ENCODE measurements around the gene POLR2L.

The POLR2L gene

DNA sequence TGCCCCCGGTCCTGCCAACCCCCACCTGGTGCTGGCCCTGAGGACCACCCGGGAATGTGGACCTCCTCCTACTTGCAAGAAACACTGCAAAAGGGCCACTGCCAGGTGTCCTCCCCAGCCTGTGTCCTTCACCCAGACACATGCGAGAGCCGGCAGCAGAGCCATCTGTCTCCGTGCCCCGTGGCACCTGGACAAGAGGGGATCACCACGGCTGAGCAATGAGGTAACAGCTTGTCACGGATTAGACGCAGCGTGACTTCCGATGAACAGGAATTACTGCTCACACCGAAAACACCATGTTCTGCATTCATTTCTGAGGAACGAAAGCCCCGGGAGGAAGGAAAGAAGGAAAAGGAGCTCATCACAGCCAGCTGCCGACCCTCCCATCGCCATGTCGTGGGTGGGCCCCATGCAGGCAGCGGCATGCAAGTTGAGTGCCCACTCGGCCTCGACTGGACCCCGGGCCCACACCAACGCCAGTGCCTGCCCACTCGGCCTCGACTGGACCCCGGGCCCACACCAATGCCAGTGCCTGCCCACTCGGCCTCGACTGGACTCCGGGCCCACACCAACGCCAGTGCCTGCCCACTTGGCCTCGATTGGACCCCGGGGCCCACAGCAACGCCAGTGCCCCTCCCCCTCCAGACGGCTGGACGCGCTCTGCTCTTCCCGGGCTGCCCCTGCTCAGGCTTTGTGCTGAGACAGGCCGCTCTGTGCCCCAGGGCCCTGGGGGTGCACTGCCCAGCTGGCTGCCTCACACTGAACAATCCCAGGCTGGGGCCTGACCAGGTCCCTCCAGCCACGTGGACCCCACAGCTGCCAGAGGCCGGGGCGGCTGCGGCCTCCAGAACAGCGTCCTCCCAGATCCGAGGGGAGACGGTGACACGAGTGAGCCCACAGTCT is 46.2 kb upstream of the POLR2L start:
- TF ChIP-seq SIN3A (IDR thresholded peaks at IDR 0.05; ENCODE audit: borderline replicate concordance, insufficient read depth, low read length) = no peak
- TF ChIP-seq, protein P1, sequence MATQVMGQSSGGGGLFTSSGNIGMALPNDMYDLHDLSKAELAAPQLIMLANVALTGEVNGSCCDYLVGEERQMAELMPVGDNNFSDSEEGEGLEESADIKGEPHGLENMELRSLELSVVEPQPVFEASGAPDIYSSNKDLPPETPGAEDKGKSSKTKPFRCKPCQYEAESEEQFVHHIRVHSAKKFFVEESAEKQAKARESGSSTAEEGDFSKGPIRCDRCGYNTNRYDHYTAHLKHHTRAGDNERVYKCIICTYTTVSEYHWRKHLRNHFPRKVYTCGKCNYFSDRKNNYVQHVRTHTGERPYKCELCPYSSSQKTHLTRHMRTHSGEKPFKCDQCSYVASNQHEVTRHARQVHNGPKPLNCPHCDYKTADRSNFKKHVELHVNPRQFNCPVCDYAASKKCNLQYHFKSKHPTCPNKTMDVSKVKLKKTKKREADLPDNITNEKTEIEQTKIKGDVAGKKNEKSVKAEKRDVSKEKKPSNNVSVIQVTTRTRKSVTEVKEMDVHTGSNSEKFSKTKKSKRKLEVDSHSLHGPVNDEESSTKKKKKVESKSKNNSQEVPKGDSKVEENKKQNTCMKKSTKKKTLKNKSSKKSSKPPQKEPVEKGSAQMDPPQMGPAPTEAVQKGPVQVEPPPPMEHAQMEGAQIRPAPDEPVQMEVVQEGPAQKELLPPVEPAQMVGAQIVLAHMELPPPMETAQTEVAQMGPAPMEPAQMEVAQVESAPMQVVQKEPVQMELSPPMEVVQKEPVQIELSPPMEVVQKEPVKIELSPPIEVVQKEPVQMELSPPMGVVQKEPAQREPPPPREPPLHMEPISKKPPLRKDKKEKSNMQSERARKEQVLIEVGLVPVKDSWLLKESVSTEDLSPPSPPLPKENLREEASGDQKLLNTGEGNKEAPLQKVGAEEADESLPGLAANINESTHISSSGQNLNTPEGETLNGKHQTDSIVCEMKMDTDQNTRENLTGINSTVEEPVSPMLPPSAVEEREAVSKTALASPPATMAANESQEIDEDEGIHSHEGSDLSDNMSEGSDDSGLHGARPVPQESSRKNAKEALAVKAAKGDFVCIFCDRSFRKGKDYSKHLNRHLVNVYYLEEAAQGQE (IDR thresholded peaks at IDR 0.05; ENCODE audit: insufficient read depth in 1 of 2, low read depth in 2 of 2, low read length in 2 of 2) = no peak
- no peak for TF ChIP-seq POLR2AphosphoS5 (IDR thresholded peaks at IDR 0.05; ENCODE audit: low read depth, low read length)
- no peak for TF ChIP-seq FOXP2 (optimal IDR thresholded peaks at IDR 0.05; ENCODE audit: borderline replicate concordance, extremely low read depth, extremely low read length, insufficient read depth)
- no peak for TF ChIP-seq TAF1 (IDR thresholded peaks at IDR 0.05; ENCODE audit: borderline replicate concordance, insufficient read depth, low read length)

DNA sequence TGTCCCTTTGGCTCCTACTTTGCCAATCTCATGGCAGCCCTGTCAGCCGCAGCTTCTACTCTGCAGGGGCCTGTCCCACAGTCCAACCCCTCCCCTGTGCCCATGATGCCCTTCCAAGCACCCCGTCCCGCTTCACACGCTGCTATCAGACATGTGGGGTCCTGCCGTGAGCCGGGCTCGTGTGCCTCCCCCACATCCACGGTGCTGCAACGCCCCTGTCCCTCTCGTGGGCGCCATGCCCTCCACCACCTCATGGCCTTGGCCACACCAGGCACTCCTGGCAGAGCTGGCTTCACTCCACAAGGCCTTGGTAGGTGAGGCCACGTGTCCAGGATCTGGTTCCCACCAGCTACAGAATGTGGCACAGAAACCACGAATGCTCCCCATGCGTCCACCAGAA is 45.3 kb upstream of the POLR2L start:
- no peak for TF ChIP-seq FOXP2 (optimal IDR thresholded peaks at IDR 0.05; ENCODE audit: borderline replicate concordance, extremely low read depth, extremely low read length, insufficient read depth)
- no peak for TF ChIP-seq SIN3A (IDR thresholded peaks at IDR 0.05; ENCODE audit: borderline replicate concordance, insufficient read depth, low read length)
- TF ChIP-seq TAF1 (IDR thresholded peaks at IDR 0.05; ENCODE audit: borderline replicate concordance, insufficient read depth, low read length) = no peak
- TF ChIP-seq, protein P1 (IDR thresholded peaks at IDR 0.05; ENCODE audit: insufficient read depth in 1 of 2, low read depth in 2 of 2, low read length in 2 of 2) = no peak
- no peak for TF ChIP-seq POLR2AphosphoS5 (IDR thresholded peaks at IDR 0.05; ENCODE audit: low read depth, low read length)

DNA sequence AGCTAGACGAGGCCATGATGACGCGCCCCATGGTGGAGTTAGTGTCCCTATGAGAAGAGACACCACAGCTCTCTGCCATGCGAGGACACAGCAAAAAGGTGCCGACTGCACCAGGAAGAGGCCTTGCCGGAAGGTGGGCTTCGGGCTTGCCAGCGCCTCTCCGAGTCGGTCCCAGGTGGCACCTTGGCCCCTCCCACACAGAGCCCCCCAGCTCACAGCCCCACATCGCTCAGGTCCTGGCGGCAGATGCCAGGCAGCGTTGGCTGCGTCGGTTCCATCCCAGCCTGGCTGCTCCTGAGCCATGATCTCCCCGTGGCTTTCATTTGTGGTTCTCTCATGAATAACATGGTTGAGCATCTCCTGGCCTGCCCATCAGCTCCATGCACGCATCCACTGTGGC is 44.2 kb upstream of the POLR2L start:
- TF ChIP-seq FOXP2 (optimal IDR thresholded peaks at IDR 0.05; ENCODE audit: borderline replicate concordance, extremely low read depth, extremely low read length, insufficient read depth) = no peak
- no peak for TF ChIP-seq POLR2AphosphoS5 (IDR thresholded peaks at IDR 0.05; ENCODE audit: low read depth, low read length)
- TF ChIP-seq TAF1 (IDR thresholded peaks at IDR 0.05; ENCODE audit: borderline replicate concordance, insufficient read depth, low read length) = no peak
- no peak for TF ChIP-seq SIN3A (IDR thresholded peaks at IDR 0.05; ENCODE audit: borderline replicate concordance, insufficient read depth, low read length)

DNA sequence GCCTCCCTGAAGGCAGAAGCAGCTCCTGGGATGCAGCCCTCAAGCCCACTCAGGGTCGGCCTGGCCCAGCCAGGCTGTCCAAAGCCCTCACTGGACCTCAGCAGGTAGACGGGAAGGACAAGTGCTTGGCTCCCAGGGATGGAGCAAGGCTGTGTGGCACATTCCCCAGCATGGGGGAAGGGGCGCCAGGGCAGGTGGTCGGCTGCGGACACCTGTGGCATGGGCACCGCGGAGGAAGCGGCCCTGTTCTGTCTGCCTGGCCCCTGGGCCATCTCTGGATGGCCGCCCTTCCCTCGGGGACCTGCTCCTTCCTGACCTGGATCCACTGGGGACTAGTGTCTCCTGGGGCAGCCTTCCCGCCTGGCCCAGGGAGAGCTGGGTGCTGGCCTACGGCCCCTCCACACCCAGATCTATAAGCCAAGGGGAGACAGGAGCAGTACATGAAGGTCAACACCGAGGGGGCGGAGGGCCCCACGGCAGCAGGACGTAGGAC is 42.3 kb upstream of the POLR2L start:
- TF ChIP-seq POLR2AphosphoS5 (IDR thresholded peaks at IDR 0.05; ENCODE audit: low read depth, low read length) = no peak
- TF ChIP-seq SIN3A (IDR thresholded peaks at IDR 0.05; ENCODE audit: borderline replicate concordance, insufficient read depth, low read length) = no peak

DNA sequence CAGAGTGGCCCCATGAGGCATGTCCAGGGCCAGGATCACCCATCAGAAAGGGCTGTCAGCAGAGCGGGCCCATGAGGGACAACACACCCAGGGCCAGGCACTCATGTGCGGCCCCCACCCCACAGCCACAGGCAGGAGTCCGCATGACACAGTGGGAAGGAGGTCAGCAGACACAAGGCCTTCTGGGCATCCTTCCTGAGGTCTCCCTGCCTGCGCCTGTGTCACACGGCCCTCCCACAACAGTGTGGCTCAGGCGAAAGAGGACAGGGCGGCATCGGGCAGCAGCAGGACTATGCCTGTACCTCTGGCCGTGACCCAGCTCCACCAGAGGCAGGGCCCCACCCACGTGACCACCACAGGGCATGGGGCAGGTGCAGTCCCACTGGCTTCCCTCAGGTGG is 41.2 kb upstream of the POLR2L start:
- TF ChIP-seq, protein P1 (IDR thresholded peaks at IDR 0.05; ENCODE audit: insufficient read depth in 1 of 2, low read depth in 2 of 2, low read length in 2 of 2) = no peak

DNA sequence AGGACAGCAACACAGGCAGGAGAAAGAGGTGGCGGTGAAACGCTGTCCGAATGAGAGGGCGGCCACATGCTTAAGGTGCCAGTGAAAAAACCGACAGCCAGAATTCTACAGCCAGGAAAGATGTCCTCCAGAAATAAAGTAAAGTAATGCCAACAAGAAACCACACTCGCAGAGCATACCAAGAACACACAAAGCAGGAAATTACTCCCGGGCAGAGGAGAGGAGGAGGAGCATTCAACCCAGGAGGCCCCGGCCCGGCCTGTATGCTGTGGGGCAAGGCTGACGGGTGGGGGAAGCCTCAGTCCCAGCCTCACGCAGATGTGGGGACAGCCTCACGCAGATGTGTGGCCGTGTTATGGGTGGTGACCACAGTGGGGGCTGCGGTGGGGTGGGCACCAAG is 40.3 kb upstream of the POLR2L start:
- TF ChIP-seq POLR2AphosphoS5 (IDR thresholded peaks at IDR 0.05; ENCODE audit: low read depth, low read length) (no peak), FOXP2 (optimal IDR thresholded peaks at IDR 0.05; ENCODE audit: borderline replicate concordance, extremely low read depth, extremely low read length, insufficient read depth) (no peak), SIN3A (IDR thresholded peaks at IDR 0.05; ENCODE audit: borderline replicate concordance, insufficient read depth, low read length) (no peak), TAF1 (IDR thresholded peaks at IDR 0.05; ENCODE audit: borderline replicate concordance, insufficient read depth, low read length) (no peak)
- TF ChIP-seq, protein P1 (IDR thresholded peaks at IDR 0.05; ENCODE audit: insufficient read depth in 1 of 2, low read depth in 2 of 2, low read length in 2 of 2) = no peak
